Measurements from ENCODE around the gene FAM120A. TPM values are rescaled to one million over a fixed set of nuclear protein-coding genes. Genes with fewer than 3 reads are reported as not detected.

FAM120A gene
- polyA plus RNA-seq, 1 donor from 2014 or later: 8.9 TPM

GRCh38 chr9:93546356-93546755 lies 94.9 kb downstream of the FAM120A start:
- no peaks in the 10 kb centered on the region for H3K9me3 ChIP-seq (ENCODE audit: low read length)
- no peaks in the 10 kb centered on the region for H3K27me3 ChIP-seq (ENCODE audit: insufficient read depth, low read depth, low read length)
- H3K36me3 ChIP-seq (ENCODE audit: insufficient read depth, low read length): no peaks in the 10 kb centered on the region
- H3K9me2 ChIP-seq (ENCODE audit: insufficient read depth, low read length): no peaks in the 10 kb centered on the region
- TF ChIP-seq RAD21 (conservative IDR thresholded peaks at IDR 0.05): no peak
- no peak for TF ChIP-seq EZH2 (IDR thresholded peaks at IDR 0.05; ENCODE audit: borderline replicate concordance, insufficient read depth, low read length, poor library complexity, severe bottlenecking)
- TF ChIP-seq REST (IDR thresholded peaks at IDR 0.05; ENCODE audit: borderline replicate concordance): no peak
- TF ChIP-seq TAF1 (IDR thresholded peaks at IDR 0.05; ENCODE audit: low read depth): no peak
- TF ChIP-seq MXI1 (conservative IDR thresholded peaks at IDR 0.05; ENCODE audit: poor library complexity, severe bottlenecking): no peak
- no peak overlapping the region for H2AFZ ChIP-seq (ENCODE audit: low read depth, low read length)
- no peak overlapping the region for H3K9ac ChIP-seq (ENCODE audit: low read length)
- no peaks in the 10 kb centered on the region for H3F3A ChIP-seq (ENCODE audit: insufficient read depth, low read length, poor library complexity, severe bottlenecking)
- H3K27ac ChIP-seq (ENCODE audit: low read length): no peak overlapping the region
- no peak overlapping the region for H3K4me3 ChIP-seq (ENCODE audit: low read length)
- no peaks in the 10 kb centered on the region for H3K79me2 ChIP-seq (replicated peaks; ENCODE audit: insufficient read depth, low read length)
- no peaks in the 10 kb centered on the region for H4K20me1 ChIP-seq (ENCODE audit: insufficient read depth)
- no peak overlapping the region for H3K4me2 ChIP-seq (ENCODE audit: low read length)

- no peaks in the 10 kb centered on the region for H3K27me3 ChIP-seq (ENCODE audit: insufficient read depth, low read depth, low read length)
- H2AFZ ChIP-seq (ENCODE audit: low read depth, low read length): no peak overlapping the region
- no peak overlapping the region for H3K27ac ChIP-seq (ENCODE audit: low read length)
- no peaks in the 10 kb centered on the region for H3F3A ChIP-seq (ENCODE audit: insufficient read depth, low read length, poor library complexity, severe bottlenecking)
- H3K9me3 ChIP-seq (ENCODE audit: low read length): no peaks in the 10 kb centered on the region
- no peaks in the 10 kb centered on the region for H4K20me1 ChIP-seq (ENCODE audit: insufficient read depth)
- H3K36me3 ChIP-seq (ENCODE audit: insufficient read depth, low read length): peaks cover 7% of the 10 kb centered on the region
- no peak for TF ChIP-seq EZH2 (IDR thresholded peaks at IDR 0.05; ENCODE audit: borderline replicate concordance, insufficient read depth, low read length, poor library complexity, severe bottlenecking)
- no peak for TF ChIP-seq CTCF (IDR thresholded peaks at IDR 0.05; ENCODE audit: poor library complexity, severe bottlenecking)
- no peak for TF ChIP-seq SMC3 (conservative IDR thresholded peaks at IDR 0.05; ENCODE audit: poor library complexity)
- TF ChIP-seq REST (IDR thresholded peaks at IDR 0.05; ENCODE audit: borderline replicate concordance): no peak
- no peak for TF ChIP-seq TAF1 (IDR thresholded peaks at IDR 0.05; ENCODE audit: low read depth)
- no peaks in the 10 kb centered on the region for H3K79me2 ChIP-seq (replicated peaks; ENCODE audit: insufficient read depth, low read length)
- no peak overlapping the region for H3K9ac ChIP-seq (ENCODE audit: low read length)
- no peak overlapping the region for H3K4me3 ChIP-seq (ENCODE audit: low read length)
- H3K4me2 ChIP-seq (ENCODE audit: low read length): no peak overlapping the region
- no peaks in the 10 kb centered on the region for H3K9me2 ChIP-seq (ENCODE audit: insufficient read depth, low read length)
These were observed 98.1 kb downstream of the FAM120A start for GRCh38 chr9:93549611-93550010.

All from neural cell (in vitro differentiated cells).